ENCODE measurements around the gene DUSP12. TPM values are rescaled to one million over a fixed set of nuclear protein-coding genes. Genes with fewer than 3 reads are reported as not detected.

DUSP12 gene
- total RNA-seq, 1 donor from 2014 or later = 21.0 TPM

DNA sequence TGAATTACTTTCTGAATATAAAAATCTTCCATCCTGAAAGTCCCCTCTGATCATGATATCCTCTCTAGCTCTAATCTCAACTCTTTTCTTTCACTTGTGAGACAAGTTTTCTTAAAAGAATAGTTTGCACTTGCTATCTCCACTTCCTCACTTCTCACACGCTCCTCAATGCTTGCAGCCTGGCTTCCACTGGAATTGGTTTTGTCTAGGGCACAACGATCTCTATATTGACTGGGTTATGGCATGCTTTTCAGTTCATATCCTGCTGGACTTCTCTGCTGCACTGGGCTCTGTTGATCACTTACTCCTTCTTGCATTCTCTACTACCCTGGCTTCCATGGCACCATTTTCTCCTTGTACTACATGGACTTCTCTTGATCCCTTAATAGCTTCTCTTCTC, 42.1 kb upstream of the DUSP12 start:
- Histone ChIP-seq H3K27me3 (no peaks in the 10 kb centered on the region), H3K4me3 (no peak overlapping the region), H3K9me3 (no peaks in the 10 kb centered on the region), H3K4me1 (peaks cover 0 to 4% of the 10 kb centered on the region in 2 donors), H3K36me3 (no peaks in the 10 kb centered on the region), H3K27ac (peak overlapping the region in 1 of 2 donors; percentile 58)
- TF ChIP-seq, protein P1, sequence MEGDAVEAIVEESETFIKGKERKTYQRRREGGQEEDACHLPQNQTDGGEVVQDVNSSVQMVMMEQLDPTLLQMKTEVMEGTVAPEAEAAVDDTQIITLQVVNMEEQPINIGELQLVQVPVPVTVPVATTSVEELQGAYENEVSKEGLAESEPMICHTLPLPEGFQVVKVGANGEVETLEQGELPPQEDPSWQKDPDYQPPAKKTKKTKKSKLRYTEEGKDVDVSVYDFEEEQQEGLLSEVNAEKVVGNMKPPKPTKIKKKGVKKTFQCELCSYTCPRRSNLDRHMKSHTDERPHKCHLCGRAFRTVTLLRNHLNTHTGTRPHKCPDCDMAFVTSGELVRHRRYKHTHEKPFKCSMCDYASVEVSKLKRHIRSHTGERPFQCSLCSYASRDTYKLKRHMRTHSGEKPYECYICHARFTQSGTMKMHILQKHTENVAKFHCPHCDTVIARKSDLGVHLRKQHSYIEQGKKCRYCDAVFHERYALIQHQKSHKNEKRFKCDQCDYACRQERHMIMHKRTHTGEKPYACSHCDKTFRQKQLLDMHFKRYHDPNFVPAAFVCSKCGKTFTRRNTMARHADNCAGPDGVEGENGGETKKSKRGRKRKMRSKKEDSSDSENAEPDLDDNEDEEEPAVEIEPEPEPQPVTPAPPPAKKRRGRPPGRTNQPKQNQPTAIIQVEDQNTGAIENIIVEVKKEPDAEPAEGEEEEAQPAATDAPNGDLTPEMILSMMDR (IDR thresholded peaks at IDR 0.05) = no peak
- no peak for DNase-seq (ENCODE audit: low spot score in 2 of 2)
- intact Hi-C loops (cut with DNase I) = no loop called here

DNA sequence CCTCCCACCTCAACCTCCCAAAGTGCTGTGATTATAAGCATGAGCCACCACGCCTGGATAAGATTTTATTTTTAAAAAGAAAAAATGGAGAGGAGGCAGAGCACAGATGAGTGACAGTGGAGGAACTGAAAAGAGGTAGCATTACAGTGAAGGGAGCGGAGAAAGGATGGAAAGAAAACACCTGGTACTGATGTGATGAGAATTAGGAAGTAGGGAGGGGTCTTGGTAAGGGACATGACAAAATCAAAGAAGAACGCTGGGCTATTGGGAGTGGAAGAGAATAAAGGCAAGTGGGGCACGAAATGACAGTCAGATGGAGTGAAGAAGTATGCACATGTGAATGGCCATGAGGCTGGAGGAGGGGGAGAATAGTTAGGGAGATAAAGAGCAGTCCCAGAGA, 40.2 kb upstream of the DUSP12 start:
- TF ChIP-seq, protein P1 (IDR thresholded peaks at IDR 0.05) = no peak

DNA sequence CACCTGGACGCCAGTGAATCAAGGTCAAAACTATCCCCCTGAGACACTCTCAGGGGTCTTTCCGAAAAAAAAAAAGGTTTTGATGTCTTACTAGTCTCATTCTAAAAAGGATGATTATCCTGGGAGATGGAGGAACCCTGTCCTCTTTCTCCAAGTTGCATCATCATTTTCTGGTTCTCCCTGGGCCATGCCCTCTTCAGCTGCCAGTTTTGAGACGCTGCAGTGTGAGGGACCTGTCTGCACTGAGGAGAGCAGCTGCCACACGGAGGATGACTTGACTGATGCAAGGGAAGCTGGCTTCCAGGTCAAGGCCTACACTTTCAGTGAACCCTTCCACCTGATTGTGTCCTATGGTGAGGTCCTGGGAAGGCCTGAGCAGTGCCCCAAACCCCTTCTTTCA, 39.0 kb upstream of the DUSP12 start:
- Histone ChIP-seq H3K4me1 (peaks cover 0 to 4% of the 10 kb centered on the region in 2 donors), H3K27me3 (no peaks in the 10 kb centered on the region), H3K27ac (no peak overlapping the region), H3K4me3 (no peak overlapping the region), H3K9me3 (no peaks in the 10 kb centered on the region), H3K36me3 (no peaks in the 10 kb centered on the region)
- TF ChIP-seq, protein P1 (IDR thresholded peaks at IDR 0.05) = no peak
- DNase-seq (ENCODE audit: low spot score in 2 of 2) = no peak
- intact Hi-C loops (cut with DNase I) = no loop called here

More for the DNA sequence above, 40.2 kb upstream of the DUSP12 start:
- Histone ChIP-seq H3K27ac (no peak overlapping the region), H3K9me3 (no peaks in the 10 kb centered on the region), H3K27me3 (no peaks in the 10 kb centered on the region), H3K4me1 (peaks cover 0 to 4% of the 10 kb centered on the region in 2 donors), H3K36me3 (no peaks in the 10 kb centered on the region), H3K4me3 (no peak overlapping the region)
- no peak for DNase-seq (ENCODE audit: low spot score in 2 of 2)
- intact Hi-C loops (cut with DNase I) = no loop called here

DNA sequence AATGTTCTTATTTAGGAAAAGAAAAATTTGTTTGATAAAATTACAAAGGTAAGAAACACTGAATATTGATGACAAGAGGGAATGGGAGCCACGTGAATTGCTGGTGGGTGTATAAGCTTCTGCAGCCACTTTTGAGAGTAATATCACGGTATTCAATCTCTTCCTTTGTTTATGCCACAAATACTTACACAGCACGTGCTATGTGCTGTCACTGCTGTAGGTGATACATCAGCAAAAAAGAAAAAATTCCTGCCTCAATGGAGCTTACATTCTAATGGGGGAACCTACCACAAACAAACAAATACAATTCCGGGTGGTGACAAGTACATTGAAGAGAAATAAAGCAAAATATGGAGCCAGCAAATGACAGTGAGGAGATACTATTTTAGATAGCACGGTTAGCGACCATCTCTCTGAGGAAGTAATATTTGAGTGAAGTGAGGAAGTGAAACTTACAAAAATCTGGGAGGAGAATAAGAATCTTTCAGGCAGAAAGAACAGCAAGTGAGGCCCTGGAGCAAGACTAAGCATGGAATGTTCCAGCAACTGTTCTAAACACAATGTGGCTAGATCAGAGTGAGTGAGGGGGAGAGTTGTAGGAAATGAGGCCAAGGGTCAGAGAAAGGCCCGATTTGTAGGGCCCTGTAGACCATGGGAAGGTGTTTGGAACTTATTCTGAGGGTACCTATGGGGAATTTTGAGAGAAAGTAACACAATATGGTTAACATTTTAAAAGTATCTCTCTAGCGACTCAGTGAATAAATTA, 30.8 kb upstream of the DUSP12 start:
- TF ChIP-seq, protein P1 (IDR thresholded peaks at IDR 0.05) = no peak
- intact Hi-C loops (cut with DNase I) = no loop called here
- no peak overlapping the region for H3K27ac ChIP-seq
- H3K4me1 ChIP-seq = no peaks in the 10 kb centered on the region
- H3K9me3 ChIP-seq = no peaks in the 10 kb centered on the region
- DNase-seq (ENCODE audit: low spot score in 2 of 2) = no peak
- no peaks in the 10 kb centered on the region for H3K36me3 ChIP-seq
- no peaks in the 10 kb centered on the region for H3K27me3 ChIP-seq
- no peak overlapping the region for H3K4me3 ChIP-seq

DNA sequence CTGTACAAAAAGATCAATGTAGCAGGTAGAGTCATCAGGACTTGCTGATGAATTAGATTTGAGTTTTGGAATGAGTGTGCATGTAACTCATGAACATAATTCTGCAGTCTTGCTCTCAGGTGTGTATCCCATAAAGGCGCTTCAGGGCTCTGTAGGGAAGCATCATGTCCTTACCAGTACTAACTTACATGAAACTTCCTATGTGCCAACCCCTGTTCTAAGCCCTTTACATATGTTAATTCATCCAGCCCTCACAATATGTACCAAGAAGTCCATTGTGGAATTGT, 30.3 kb upstream of the DUSP12 start:
- no peak overlapping the region for H3K27ac ChIP-seq
- H3K27me3 ChIP-seq = no peaks in the 10 kb centered on the region
- TF ChIP-seq, protein P1 (IDR thresholded peaks at IDR 0.05) = no peak
- H3K4me3 ChIP-seq = no peak overlapping the region
- H3K9me3 ChIP-seq = no peaks in the 10 kb centered on the region
- H3K36me3 ChIP-seq = no peaks in the 10 kb centered on the region
- no peaks in the 10 kb centered on the region for H3K4me1 ChIP-seq
- intact Hi-C loops (cut with DNase I) = no loop called here
- no peak for DNase-seq (ENCODE audit: low spot score in 2 of 2)

DNA sequence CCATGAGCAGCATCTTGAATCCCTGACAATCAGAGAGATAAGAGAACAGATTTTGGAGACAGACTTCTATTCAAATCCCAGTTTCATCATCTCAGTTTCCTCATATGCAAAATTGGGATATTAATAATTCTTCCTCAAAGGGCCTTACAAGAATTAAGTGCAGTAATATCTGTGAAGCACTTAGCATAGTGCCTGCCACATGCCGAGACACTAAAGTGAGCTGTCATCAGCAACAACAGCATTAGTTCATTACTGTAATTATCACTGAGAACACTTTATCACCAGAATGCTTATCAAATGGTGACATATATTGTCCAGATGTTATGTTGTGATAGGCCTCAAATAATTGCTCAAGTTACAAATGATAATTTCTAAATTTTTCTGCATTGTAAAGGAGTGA, 29.2 kb upstream of the DUSP12 start:
- DNase-seq (ENCODE audit: low spot score in 2 of 2) = no peak
- Histone ChIP-seq H3K27me3 (no peaks in the 10 kb centered on the region), H3K27ac (no peak overlapping the region), H3K4me1 (peaks cover 0 to 4% of the 10 kb centered on the region in 2 donors), H3K4me3 (no peak overlapping the region), H3K36me3 (no peaks in the 10 kb centered on the region), H3K9me3 (no peaks in the 10 kb centered on the region)
- intact Hi-C loops (cut with DNase I) = no loop called here
- TF ChIP-seq, protein P1 (IDR thresholded peaks at IDR 0.05) = no peak
